ENCODE results near the gene RBM11.

DNA sequence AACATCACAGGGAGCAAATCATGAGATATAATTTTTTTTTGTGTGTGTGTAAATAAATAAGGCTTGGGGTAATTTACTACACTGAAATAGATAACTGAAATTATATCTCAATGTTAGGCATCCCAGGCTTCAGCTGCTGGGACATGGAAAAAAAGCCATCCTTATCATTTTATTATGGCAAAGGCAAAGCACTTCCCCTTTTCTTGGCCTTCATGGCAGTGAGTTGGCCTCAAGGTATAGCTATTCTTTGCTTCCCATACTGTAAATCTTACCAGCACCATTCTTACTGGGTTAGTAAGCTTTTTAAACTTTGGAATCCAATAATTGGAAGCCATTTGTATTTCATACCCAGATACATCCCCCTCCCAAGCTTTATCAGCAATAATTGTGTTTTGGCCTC is 29.0 kb downstream of the RBM11 start:
- TF ChIP-seq, protein P1, sequence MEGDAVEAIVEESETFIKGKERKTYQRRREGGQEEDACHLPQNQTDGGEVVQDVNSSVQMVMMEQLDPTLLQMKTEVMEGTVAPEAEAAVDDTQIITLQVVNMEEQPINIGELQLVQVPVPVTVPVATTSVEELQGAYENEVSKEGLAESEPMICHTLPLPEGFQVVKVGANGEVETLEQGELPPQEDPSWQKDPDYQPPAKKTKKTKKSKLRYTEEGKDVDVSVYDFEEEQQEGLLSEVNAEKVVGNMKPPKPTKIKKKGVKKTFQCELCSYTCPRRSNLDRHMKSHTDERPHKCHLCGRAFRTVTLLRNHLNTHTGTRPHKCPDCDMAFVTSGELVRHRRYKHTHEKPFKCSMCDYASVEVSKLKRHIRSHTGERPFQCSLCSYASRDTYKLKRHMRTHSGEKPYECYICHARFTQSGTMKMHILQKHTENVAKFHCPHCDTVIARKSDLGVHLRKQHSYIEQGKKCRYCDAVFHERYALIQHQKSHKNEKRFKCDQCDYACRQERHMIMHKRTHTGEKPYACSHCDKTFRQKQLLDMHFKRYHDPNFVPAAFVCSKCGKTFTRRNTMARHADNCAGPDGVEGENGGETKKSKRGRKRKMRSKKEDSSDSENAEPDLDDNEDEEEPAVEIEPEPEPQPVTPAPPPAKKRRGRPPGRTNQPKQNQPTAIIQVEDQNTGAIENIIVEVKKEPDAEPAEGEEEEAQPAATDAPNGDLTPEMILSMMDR (IDR thresholded peaks at IDR 0.05) = no peak
- TF ChIP-seq POLR2A (IDR thresholded peaks at IDR 0.05) = no peak

Measured in tibial nerve (tissue), 3 donors.